Dendritic cell treated with granulocyte-macrophage colony-stimulating factor and Interleukin-4, amounts not matched to agents 40 ng/mL and 50 ng/mL, for 4 days (primary cell): ENCODE results near the gene SLC25A47.
A peak's percentile ranks its signal among the peaks of the same experiment; 100 is the strongest.
"Not testable (repeated sequence)": the region's sequence is repeated elsewhere in the genome, so short reads cannot be mapped to it uniquely, and the experiment has no call there.

Experiments used
- H3K27ac Mint-ChIP-seq: one replicate; pipeline ENCODE4 v1.8.0; 2022; ENCODE audit warnings: mild to moderate bottlenecking, mixed read lengths
- H3K27me3 Mint-ChIP-seq: one replicate; pipeline ENCODE4 v1.8.0; 2022; ENCODE audit warnings: mild to moderate bottlenecking, mixed read lengths
- H3K36me3 Mint-ChIP-seq: one replicate; pipeline ENCODE4 v1.8.0; 2022; ENCODE audit warnings: low read depth, mixed read lengths
- H3K4me1 Mint-ChIP-seq: one replicate; pipeline ENCODE4 v1.8.0; 2022; ENCODE audit warnings: low read depth, mixed read lengths
- H3K4me3 Mint-ChIP-seq: one replicate; pipeline ENCODE4 v1.8.0; 2022; ENCODE audit warnings: mild to moderate bottlenecking, moderate library complexity, mixed read lengths
- H3K9me3 Mint-ChIP-seq: one replicate; pipeline ENCODE4 v1.8.0; 2022; ENCODE audit warnings: mixed read lengths
- intact Hi-C: fragments of 100-400 bp; cut with micrococcal nuclease; formaldehyde crosslinking; loops from one replicate; pipeline ENCODE4 v1.15.0; 2022

SLC25A47 gene

GRCh38 chr14:100285021-100285912, 37.9 kb upstream of the SLC25A47 start:
- peak overlapping the region; percentile 77 for H3K27ac Mint-ChIP-seq
- no peaks in the 10 kb centered on the region for H3K9me3 Mint-ChIP-seq
- peaks cover 52% of the 10 kb centered on the region for H3K36me3 Mint-ChIP-seq
- H3K4me3 Mint-ChIP-seq, result peak overlapping the region; percentile 77
- peaks cover 5% of the 10 kb centered on the region for H3K27me3 Mint-ChIP-seq
- peaks cover 21% of the 10 kb centered on the region for H3K4me1 Mint-ChIP-seq
- intact Hi-C loops, result loop anchor here (1.0 to 10.0 kb wide), 2 partner anchors 93 to 370 kb away; no protein-coding TSS in a partner anchor

- Mint-ChIP-seq H3K4me1 (peaks cover 27% of the 10 kb centered on the region), H3K36me3 (peaks cover 52% of the 10 kb centered on the region), H3K27me3 (peaks cover 5% of the 10 kb centered on the region), H3K4me3 (peak overlapping the region; percentile 77), H3K27ac (peak overlapping the region; percentile 77), H3K9me3 (no peaks in the 10 kb centered on the region)
- intact Hi-C loops, result loop anchor here (1.0 to 10.0 kb wide), 2 partner anchors 92 to 369 kb away; no protein-coding TSS in a partner anchor
Measured at GRCh38 chr14:100285913-100286400, 37.2 kb upstream of the SLC25A47 start.

GRCh38 chr14:100286484-100287191, 36.5 kb upstream of the SLC25A47 start:
- Mint-ChIP-seq H3K27me3 (peaks cover 5% of the 10 kb centered on the region), H3K4me3 (no peak overlapping the region), H3K4me1 (peaks cover 30% of the 10 kb centered on the region), H3K27ac (peak overlapping the region; percentile 77), H3K36me3 (peaks cover 52% of the 10 kb centered on the region), H3K9me3 (no peaks in the 10 kb centered on the region)
- intact Hi-C loops, result loop anchor here (10.0 kb wide), 1 partner anchor 368 kb away; no protein-coding TSS in a partner anchor

GRCh38 chr14:100287202-100287997, 35.7 kb upstream of the SLC25A47 start:
- no peak overlapping the region for H3K4me3 Mint-ChIP-seq
- H3K27ac Mint-ChIP-seq, result no peak overlapping the region

GRCh38 chr14:100287998-100288295, 35.2 kb upstream of the SLC25A47 start:
- intact Hi-C loops, result loop anchor here (10.0 kb wide), 1 partner anchor 367 kb away; no protein-coding TSS in a partner anchor
- H3K4me1 Mint-ChIP-seq, result peaks cover 30% of the 10 kb centered on the region
- not testable (repeated sequence) for H3K4me3 Mint-ChIP-seq, H3K9me3 Mint-ChIP-seq, H3K27ac Mint-ChIP-seq, H3K27me3 Mint-ChIP-seq
- peaks cover 52% of the 10 kb centered on the region for H3K36me3 Mint-ChIP-seq

More at GRCh38 chr14:100287202-100287997, 35.7 kb upstream of the SLC25A47 start:
- H3K9me3 Mint-ChIP-seq, result no peaks in the 10 kb centered on the region
- intact Hi-C loops, result loop anchor here (10.0 kb wide), 1 partner anchor 367 kb away; no protein-coding TSS in a partner anchor
- H3K27me3 Mint-ChIP-seq, result peaks cover 5% of the 10 kb centered on the region
- peaks cover 30% of the 10 kb centered on the region for H3K4me1 Mint-ChIP-seq
- H3K36me3 Mint-ChIP-seq, result peaks cover 52% of the 10 kb centered on the region

- intact Hi-C loops, result loop anchor here (10.0 kb wide), 1 partner anchor 366 kb away; no protein-coding TSS in a partner anchor
- Mint-ChIP-seq H3K36me3 (peaks cover 52% of the 10 kb centered on the region), H3K4me3 (no peak overlapping the region), H3K27ac (no peak overlapping the region), H3K27me3 (peaks cover 5% of the 10 kb centered on the region), H3K9me3 (no peaks in the 10 kb centered on the region), H3K4me1 (peaks cover 30% of the 10 kb centered on the region)
Measured at GRCh38 chr14:100288382-100289185, 34.6 kb upstream of the SLC25A47 start.

- Mint-ChIP-seq H3K27ac (no peak overlapping the region), H3K4me3 (no peak overlapping the region), H3K9me3 (no peaks in the 10 kb centered on the region), H3K4me1 (peaks cover 24% of the 10 kb centered on the region), H3K27me3 (no peaks in the 10 kb centered on the region), H3K36me3 (peaks cover 52% of the 10 kb centered on the region)
- intact Hi-C loops, result loop anchor here (10.0 kb wide), 1 partner anchor 365 kb away; no protein-coding TSS in a partner anchor
Measured at GRCh38 chr14:100289916-100290606, 33.1 kb upstream of the SLC25A47 start.

GRCh38 chr14:100290607-100291304, 32.4 kb upstream of the SLC25A47 start:
- Mint-ChIP-seq H3K9me3 (no peaks in the 10 kb centered on the region), H3K4me3 (no peak overlapping the region), H3K4me1 (peaks cover 30% of the 10 kb centered on the region), H3K27ac (no peak overlapping the region), H3K27me3 (no peaks in the 10 kb centered on the region), H3K36me3 (peaks cover 56% of the 10 kb centered on the region)
- intact Hi-C loops, result no loop called here

GRCh38 chr14:100291305-100292075, 31.6 kb upstream of the SLC25A47 start:
- intact Hi-C loops, result no loop called here
- Mint-ChIP-seq H3K36me3 (peaks cover 59% of the 10 kb centered on the region), H3K27ac (no peak overlapping the region), H3K4me3 (no peak overlapping the region), H3K4me1 (peaks cover 31% of the 10 kb centered on the region), H3K27me3 (no peaks in the 10 kb centered on the region), H3K9me3 (no peaks in the 10 kb centered on the region)

- Mint-ChIP-seq H3K4me1 (peaks cover 40% of the 10 kb centered on the region), H3K9me3 (no peaks in the 10 kb centered on the region), H3K36me3 (peaks cover 59% of the 10 kb centered on the region), H3K4me3 (no peak overlapping the region), H3K27me3 (no peaks in the 10 kb centered on the region), H3K27ac (no peak overlapping the region)
- intact Hi-C loops, result no loop called here
Measured at GRCh38 chr14:100292301-100292775, 30.8 kb upstream of the SLC25A47 start.

GRCh38 chr14:100292776-100293461, 30.2 kb upstream of the SLC25A47 start:
- H3K27me3 Mint-ChIP-seq, result no peaks in the 10 kb centered on the region
- H3K36me3 Mint-ChIP-seq, result peaks cover 62% of the 10 kb centered on the region
- H3K27ac Mint-ChIP-seq, result no peak overlapping the region
- H3K4me1 Mint-ChIP-seq, result peaks cover 46% of the 10 kb centered on the region
- no peak overlapping the region for H3K4me3 Mint-ChIP-seq
- intact Hi-C loops, result no loop called here
- no peaks in the 10 kb centered on the region for H3K9me3 Mint-ChIP-seq
